Measurements from ENCODE around the gene XPO6. TPM values are rescaled to one million over a fixed set of nuclear protein-coding genes. Genes with fewer than 3 reads are reported as not detected.

The XPO6 gene
- total RNA-seq, 1 experiment from 2014 or later: 135 TPM

DNA sequence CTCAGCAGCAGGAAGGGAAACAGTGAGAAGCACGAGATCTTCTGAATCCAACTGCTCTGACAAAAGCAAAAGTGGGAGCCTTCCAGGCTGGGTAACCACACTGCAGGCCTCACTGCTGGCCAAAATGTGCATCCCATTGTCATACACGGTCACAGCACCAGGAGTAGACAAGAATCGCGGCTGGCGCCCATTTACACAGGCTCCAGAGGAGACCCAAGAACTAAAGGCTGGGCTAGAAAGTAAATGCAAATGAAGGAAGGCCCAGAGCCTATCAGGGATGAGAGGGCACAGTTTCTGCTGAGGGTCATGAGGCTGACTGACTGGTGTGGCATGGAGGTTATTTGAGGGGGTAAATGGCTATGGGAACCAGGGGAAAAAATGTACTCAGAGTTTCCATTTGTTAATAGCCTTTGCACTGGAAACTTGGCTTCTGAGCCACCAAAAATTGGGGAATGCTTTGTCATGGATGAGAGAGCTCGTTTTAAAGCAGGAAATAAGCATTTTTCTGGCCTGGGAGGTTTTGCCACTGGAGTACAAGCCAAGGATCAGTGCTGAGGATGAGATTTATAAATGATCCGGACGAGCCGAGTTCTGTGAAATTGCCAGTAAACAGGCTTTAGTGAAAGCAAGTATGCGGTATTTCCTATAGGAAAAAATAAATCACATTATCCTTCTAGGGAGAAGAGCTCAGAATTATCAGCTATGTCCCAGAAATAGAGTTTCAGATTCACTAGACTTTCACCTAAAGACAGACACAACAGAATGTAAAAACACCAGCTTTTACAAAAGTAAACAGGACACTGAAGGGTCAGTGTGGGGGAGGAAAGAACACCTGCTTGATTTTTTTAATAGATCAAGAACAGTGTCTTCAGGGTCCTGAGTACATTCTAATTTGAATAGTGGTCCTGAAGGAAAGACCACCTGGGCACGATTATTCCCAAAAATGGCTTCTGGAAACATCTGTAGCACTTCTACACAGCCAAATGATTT is 81.4 kb downstream of the XPO6 start:
- POLR2A ChIA-PET: no interaction called here
- no peaks in the 10 kb centered on the region for H3K4me1 ChIP-seq (ENCODE audit: control insufficient read depth, insufficient read depth, low read length)
- no peaks in the 10 kb centered on the region for H3K9me3 ChIP-seq (ENCODE audit: control insufficient read depth, insufficient read depth, low read depth, low read length)
- in situ Hi-C loops (cut with HindIII; ENCODE audit: low pct_unique_long_range_greater_than_20kb, low sequenced_read_pairs) (no loop called here), intact Hi-C loops (cut with micrococcal nuclease; ENCODE audit: unreplicated experiment) (no loop called here)
- no TSS peak for BruUV-seq (replicated peaks)
- H3K27me3 ChIP-seq (ENCODE audit: control insufficient read depth, insufficient read depth, low read length): no peaks in the 10 kb centered on the region
- TF ChIP-seq TCF7L2 (IDR thresholded peaks at IDR 0.05; ENCODE audit: low read depth, low read length): no peak
- no peak for TF ChIP-seq REST (IDR thresholded peaks at IDR 0.05; ENCODE audit: insufficient read depth in 1 of 2, low read depth in 2 of 2, low read length in 1 of 2)
- no peak for TF ChIP-seq POLR2AphosphoS5 (IDR thresholded peaks at IDR 0.05; ENCODE audit: low read depth, low read length)
- TF ChIP-seq, protein P1, sequence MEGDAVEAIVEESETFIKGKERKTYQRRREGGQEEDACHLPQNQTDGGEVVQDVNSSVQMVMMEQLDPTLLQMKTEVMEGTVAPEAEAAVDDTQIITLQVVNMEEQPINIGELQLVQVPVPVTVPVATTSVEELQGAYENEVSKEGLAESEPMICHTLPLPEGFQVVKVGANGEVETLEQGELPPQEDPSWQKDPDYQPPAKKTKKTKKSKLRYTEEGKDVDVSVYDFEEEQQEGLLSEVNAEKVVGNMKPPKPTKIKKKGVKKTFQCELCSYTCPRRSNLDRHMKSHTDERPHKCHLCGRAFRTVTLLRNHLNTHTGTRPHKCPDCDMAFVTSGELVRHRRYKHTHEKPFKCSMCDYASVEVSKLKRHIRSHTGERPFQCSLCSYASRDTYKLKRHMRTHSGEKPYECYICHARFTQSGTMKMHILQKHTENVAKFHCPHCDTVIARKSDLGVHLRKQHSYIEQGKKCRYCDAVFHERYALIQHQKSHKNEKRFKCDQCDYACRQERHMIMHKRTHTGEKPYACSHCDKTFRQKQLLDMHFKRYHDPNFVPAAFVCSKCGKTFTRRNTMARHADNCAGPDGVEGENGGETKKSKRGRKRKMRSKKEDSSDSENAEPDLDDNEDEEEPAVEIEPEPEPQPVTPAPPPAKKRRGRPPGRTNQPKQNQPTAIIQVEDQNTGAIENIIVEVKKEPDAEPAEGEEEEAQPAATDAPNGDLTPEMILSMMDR (IDR thresholded peaks at IDR 0.05): no peak
- TF ChIP-seq SIN3A (IDR thresholded peaks at IDR 0.05; ENCODE audit: borderline replicate concordance, insufficient read depth, low read depth, low read length): no peak
- DNase-seq (ENCODE audit: low read depth, low spot score) (no peak), ATAC-seq (no peak)
- peaks cover 24% of the 10 kb centered on the region for H3K36me3 ChIP-seq (ENCODE audit: control insufficient read depth, insufficient read depth, low read length)
- no peak overlapping the region for H3K4me3 ChIP-seq (ENCODE audit: low read depth in 2 of 2, low read length in 2 of 2)
- H3K27ac ChIP-seq (ENCODE audit: low read length): no peak overlapping the region
- CTCF ChIA-PET: no interaction called here

GRCh38 chr16:28126684-28127620 is 84.8 kb downstream of the XPO6 start:
- Histone ChIP-seq H3K4me3 (ENCODE audit: low read depth in 2 of 2, low read length in 2 of 2) (no peak overlapping the region), H3K9me3 (ENCODE audit: control insufficient read depth, insufficient read depth, low read depth, low read length) (no peaks in the 10 kb centered on the region), H3K27ac (ENCODE audit: low read length) (no peak overlapping the region), H3K27me3 (ENCODE audit: control insufficient read depth, insufficient read depth, low read length) (no peaks in the 10 kb centered on the region), H3K4me1 (ENCODE audit: control insufficient read depth, insufficient read depth, low read length) (no peaks in the 10 kb centered on the region), H3K36me3 (ENCODE audit: control insufficient read depth, insufficient read depth, low read length) (peaks cover 14% of the 10 kb centered on the region)
- no peak for TF ChIP-seq REST (IDR thresholded peaks at IDR 0.05; ENCODE audit: insufficient read depth in 1 of 2, low read depth in 2 of 2, low read length in 1 of 2)
- TF ChIP-seq SIN3A (IDR thresholded peaks at IDR 0.05; ENCODE audit: borderline replicate concordance, insufficient read depth, low read depth, low read length): no peak
- TF ChIP-seq TCF7L2 (IDR thresholded peaks at IDR 0.05; ENCODE audit: low read depth, low read length): no peak
- TF ChIP-seq, protein P1 (IDR thresholded peaks at IDR 0.05): no peak
- TF ChIP-seq POLR2AphosphoS5 (IDR thresholded peaks at IDR 0.05; ENCODE audit: low read depth, low read length): no peak
- BruUV-seq (replicated peaks): no TSS peak
- ATAC-seq: no peak
- ChIA-PET CTCF (no interaction called here), POLR2A (interaction anchor here (1.0 kb wide), 1 partner anchor 16 kb away, joined by 3 read pairs; no protein-coding TSS in a partner anchor)
- in situ Hi-C loops (cut with HindIII; ENCODE audit: low pct_unique_long_range_greater_than_20kb, low sequenced_read_pairs): no loop called here
- no peak for DNase-seq (ENCODE audit: low read depth, low spot score)
- intact Hi-C loops (cut with micrococcal nuclease; ENCODE audit: unreplicated experiment): no loop called here

Measured in Panc1 (cell line).